BE2C (cell line): ENCODE results near the gene UNK. TPM values are rescaled to one million over a fixed set of nuclear protein-coding genes. Genes with fewer than 3 reads are reported as not detected.

Experiments
- DNase-seq: peaks from one replicate; pipeline ENCODE4 v3.0.0-alpha.2; 2020
- H3K27me3 ChIP-seq: fragments of 250-450 bp; sonication (Bioruptor Pico); 2 replicates; pipeline ENCODE4 v1.5.1; 2020; ENCODE audit warnings: mild to moderate bottlenecking
- H3K36me3 ChIP-seq: fragments of 250-450 bp; sonication (Bioruptor Pico); 2 replicates; pipeline ENCODE4 v1.5.1; 2020; ENCODE audit warnings: mild to moderate bottlenecking
- H3K4me1 ChIP-seq: fragments of 250-450 bp; sonication (Bioruptor Pico); 2 replicates; pipeline ENCODE4 v1.5.1; 2020
- H3K4me3 ChIP-seq: 2 replicates; pipeline ENCODE4 v1.5.1; 2011; ENCODE audit warnings: low read depth, low read length
- H3K9me3 ChIP-seq: fragments of 250-450 bp; sonication (Bioruptor Pico); 2 replicates; pipeline ENCODE4 v1.5.1; 2020
- polyA plus RNA-seq: library from polyadenylated mRNA; unstranded; fragments of >200 nt; gene quantifications from one replicate; pipeline ENCODE4 v1.2.1, GENCODE V29; 2012; ENCODE audit warnings: low read depth, missing spikeins; ENCODE audit not compliant: insufficient read length, insufficient read depth
- TF ChIP-seq, protein P1 (sequence below): IDR thresholded peaks from 2 replicates; pipeline ENCODE4 v1.5.1; 2012; ENCODE audit warnings: mild to moderate bottlenecking, low read depth, low read length

Gene UNK, protein sequence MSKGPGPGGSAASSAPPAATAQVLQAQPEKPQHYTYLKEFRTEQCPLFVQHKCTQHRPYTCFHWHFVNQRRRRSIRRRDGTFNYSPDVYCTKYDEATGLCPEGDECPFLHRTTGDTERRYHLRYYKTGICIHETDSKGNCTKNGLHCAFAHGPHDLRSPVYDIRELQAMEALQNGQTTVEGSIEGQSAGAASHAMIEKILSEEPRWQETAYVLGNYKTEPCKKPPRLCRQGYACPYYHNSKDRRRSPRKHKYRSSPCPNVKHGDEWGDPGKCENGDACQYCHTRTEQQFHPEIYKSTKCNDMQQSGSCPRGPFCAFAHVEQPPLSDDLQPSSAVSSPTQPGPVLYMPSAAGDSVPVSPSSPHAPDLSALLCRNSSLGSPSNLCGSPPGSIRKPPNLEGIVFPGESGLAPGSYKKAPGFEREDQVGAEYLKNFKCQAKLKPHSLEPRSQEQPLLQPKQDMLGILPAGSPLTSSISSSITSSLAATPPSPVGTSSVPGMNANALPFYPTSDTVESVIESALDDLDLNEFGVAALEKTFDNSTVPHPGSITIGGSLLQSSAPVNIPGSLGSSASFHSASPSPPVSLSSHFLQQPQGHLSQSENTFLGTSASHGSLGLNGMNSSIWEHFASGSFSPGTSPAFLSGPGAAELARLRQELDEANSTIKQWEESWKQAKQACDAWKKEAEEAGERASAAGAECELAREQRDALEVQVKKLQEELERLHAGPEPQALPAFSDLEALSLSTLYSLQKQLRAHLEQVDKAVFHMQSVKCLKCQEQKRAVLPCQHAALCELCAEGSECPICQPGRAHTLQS
- 27.3 TPM for polyA plus RNA-seq

DNA sequence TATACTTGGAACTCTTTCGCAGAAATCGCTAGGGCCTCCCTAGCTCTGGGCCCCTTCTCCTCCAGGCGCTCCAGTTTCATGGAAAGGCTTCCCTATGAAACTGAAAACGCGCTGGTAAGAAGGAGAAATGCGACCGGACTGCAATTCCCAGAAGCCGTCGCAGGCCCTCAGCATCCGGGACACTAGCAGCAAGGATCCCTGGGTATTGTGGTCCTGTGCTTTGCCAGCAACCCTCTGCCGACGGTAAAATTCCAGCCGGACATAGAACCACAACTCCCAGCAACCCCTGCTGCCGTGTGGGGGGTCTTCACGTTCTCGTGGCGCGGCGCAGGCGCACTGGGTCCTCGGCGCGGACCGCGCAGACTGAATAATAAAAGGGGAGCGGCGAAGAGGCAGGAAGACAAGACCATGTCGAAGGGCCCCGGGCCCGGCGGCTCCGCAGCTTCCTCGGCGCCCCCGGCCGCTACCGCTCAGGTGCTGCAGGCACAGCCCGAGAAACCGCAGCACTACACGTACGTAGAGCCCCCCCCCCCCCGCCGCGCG lies at the start of gene UNK:
TSS of gene UNK (plus strand) at position 334 of the 543 bp plus-strand sequence. CDS start at position 409, 75 bp downstream.
- H3K4me1 ChIP-seq: peaks cover 9% of the 10 kb centered on the region
- TF ChIP-seq, protein P1, sequence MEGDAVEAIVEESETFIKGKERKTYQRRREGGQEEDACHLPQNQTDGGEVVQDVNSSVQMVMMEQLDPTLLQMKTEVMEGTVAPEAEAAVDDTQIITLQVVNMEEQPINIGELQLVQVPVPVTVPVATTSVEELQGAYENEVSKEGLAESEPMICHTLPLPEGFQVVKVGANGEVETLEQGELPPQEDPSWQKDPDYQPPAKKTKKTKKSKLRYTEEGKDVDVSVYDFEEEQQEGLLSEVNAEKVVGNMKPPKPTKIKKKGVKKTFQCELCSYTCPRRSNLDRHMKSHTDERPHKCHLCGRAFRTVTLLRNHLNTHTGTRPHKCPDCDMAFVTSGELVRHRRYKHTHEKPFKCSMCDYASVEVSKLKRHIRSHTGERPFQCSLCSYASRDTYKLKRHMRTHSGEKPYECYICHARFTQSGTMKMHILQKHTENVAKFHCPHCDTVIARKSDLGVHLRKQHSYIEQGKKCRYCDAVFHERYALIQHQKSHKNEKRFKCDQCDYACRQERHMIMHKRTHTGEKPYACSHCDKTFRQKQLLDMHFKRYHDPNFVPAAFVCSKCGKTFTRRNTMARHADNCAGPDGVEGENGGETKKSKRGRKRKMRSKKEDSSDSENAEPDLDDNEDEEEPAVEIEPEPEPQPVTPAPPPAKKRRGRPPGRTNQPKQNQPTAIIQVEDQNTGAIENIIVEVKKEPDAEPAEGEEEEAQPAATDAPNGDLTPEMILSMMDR: no peak
- H3K9me3 ChIP-seq: no peaks in the 10 kb centered on the region
- DNase-seq: peak; percentile 98
- no peaks in the 10 kb centered on the region for H3K27me3 ChIP-seq
- H3K4me3 ChIP-seq: peak within 1 kb of the TSS; percentile 79
- peaks cover 16% of the 10 kb centered on the region for H3K36me3 ChIP-seq

DNA sequence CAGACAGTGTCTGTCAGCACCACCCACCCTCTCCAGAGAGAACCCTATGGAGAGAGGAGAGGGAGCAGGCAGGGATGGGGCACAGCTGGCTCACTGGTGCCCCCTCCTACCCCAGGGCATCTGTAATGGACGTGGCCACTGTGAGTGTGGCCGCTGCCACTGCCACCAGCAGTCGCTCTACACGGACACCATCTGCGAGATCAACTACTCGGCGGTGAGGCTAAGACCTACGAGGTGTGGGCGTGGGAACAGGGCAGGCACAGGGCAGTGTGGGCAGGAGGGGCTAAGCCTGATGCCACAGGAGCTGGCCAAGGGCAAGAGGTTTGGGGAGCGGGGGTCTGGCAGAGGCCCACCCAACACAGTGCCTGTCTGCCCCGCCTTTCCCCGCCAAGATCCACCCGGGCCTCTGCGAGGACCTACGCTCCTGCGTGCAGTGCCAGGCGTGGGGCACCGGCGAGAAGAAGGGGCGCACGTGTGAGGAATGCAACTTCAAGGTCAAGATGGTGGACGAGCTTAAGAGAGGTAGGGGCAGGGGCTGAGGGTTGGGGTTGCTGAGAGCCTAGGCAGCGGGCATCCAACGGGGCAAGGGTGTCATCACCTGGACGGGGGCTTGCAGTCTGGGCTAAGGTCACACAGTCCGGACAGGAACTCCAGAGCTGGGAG lies 48.3 kb upstream of the UNK start:
- no peak for DNase-seq
- Histone ChIP-seq H3K4me1 (no peaks in the 10 kb centered on the region), H3K9me3 (no peaks in the 10 kb centered on the region), H3K4me3 (no peak overlapping the region), H3K36me3 (no peaks in the 10 kb centered on the region), H3K27me3 (no peaks in the 10 kb centered on the region)
- TF ChIP-seq, protein P1: no peak

- no peaks in the 10 kb centered on the region for H3K4me1 ChIP-seq
- no peaks in the 10 kb centered on the region for H3K9me3 ChIP-seq
- H3K27me3 ChIP-seq: no peaks in the 10 kb centered on the region
- H3K36me3 ChIP-seq: no peaks in the 10 kb centered on the region
- no peak for DNase-seq
- H3K4me3 ChIP-seq: no peak overlapping the region
- TF ChIP-seq, protein P1: no peak
Measured at GRCh38 chr17:75737133-75737962, 47.3 kb upstream of the UNK start.

DNA sequence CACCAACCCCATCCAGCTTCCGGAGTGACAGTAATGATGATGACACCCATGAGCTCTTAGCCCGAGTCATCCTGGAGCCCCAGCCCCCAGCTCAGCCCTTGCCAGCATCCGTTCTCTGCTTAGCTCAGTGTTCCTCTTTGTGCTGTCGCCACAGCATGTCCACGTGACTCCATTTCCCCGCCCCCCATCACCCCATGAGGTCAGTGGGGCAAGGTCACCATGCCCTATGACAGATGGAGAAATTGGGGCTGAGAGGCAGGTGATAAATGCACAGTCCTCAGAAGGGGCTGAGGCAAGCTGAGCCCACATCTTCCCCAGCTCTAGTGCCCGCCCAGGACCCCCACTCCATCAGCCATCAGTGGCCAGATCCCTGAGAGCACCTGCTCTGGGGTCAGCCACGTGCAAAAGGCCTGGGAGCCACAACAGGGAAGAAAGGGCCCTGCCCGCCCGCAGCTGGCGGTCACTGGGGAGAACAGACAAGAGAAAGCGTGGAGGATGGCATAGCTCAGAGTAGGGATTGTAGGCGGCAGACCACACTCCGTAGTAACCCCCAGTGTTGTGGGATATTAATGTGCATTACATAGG lies 46.3 kb upstream of the UNK start:
- H3K4me1 ChIP-seq: no peaks in the 10 kb centered on the region
- H3K36me3 ChIP-seq: no peaks in the 10 kb centered on the region
- no peak overlapping the region for H3K4me3 ChIP-seq
- no peaks in the 10 kb centered on the region for H3K9me3 ChIP-seq
- H3K27me3 ChIP-seq: no peaks in the 10 kb centered on the region
- TF ChIP-seq, protein P1: no peak
- no peak for DNase-seq

DNA sequence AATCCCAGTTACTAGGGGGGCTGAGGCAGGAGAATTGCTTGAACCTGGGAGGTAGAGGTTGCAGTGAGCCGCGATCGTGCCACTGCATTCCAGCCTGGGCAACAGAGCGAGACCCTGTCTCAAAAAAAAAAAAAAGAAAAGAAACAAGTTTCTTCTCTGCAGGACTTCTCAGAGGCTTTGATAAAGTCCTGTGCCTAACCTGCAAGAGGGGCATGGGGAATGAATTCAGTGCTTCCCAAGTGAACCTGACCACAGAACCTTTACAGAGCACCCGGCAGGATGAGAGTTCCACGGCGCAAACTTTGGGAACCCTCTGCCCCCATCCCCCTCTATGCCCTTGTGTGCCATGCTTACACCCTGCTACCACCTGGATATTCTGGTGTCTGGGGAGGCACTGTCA lies 45.4 kb upstream of the UNK start:
- DNase-seq: no peak
- TF ChIP-seq, protein P1: no peak

More for the DNA sequence above, 45.4 kb upstream of the UNK start:
- H3K4me1 ChIP-seq: no peaks in the 10 kb centered on the region
- H3K9me3 ChIP-seq: no peaks in the 10 kb centered on the region
- H3K36me3 ChIP-seq: no peaks in the 10 kb centered on the region
- H3K4me3 ChIP-seq: no peak overlapping the region
- no peaks in the 10 kb centered on the region for H3K27me3 ChIP-seq
